ENCODE data around the gene AGFG1. TPM values are rescaled to one million over a fixed set of nuclear protein-coding genes. Genes with fewer than 3 reads are reported as not detected.
"Not testable (repeated sequence)": the region's sequence is repeated elsewhere in the genome, so short reads cannot be mapped to it uniquely, and the experiment has no call there.

Gene AGFG1
- total RNA-seq, 2 donors from 2014 or later, result 47.8 to 75.7 TPM

DNA sequence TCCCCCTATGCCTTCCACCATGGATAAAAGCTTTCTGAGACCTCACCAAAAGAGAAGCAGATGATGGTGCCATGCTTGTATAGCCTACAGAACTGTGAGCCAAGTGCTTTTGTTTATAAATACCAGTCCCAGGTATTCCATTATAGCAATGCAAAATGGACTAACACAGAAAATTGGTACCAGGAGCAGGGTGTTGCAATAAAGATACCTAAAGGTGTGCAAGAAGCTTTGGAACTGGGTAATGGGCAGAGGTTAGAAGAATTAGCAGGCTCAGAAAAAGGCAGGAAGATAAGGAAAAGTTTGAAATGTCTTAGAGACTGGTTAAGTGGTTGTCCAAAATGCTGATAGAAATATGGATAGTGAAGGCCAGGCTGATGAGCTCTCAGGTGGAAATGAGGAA, 110.4 kb downstream of the AGFG1 start:
- H3K27me3 ChIP-seq, result no peaks in the 10 kb centered on the region
- no peak overlapping the region for H3K27ac ChIP-seq
- no peaks in the 10 kb centered on the region for H3K4me1 ChIP-seq
- no peak for TF ChIP-seq CTCF (IDR thresholded peaks at IDR 0.05)
- H3K9me3 ChIP-seq, result peaks cover 0 to 17% of the 10 kb centered on the region in 2 donors
- DNase-seq (ENCODE audit: low spot score), result no peak
- no peak overlapping the region for H3K4me3 ChIP-seq
- no peaks in the 10 kb centered on the region for H3K36me3 ChIP-seq

DNA sequence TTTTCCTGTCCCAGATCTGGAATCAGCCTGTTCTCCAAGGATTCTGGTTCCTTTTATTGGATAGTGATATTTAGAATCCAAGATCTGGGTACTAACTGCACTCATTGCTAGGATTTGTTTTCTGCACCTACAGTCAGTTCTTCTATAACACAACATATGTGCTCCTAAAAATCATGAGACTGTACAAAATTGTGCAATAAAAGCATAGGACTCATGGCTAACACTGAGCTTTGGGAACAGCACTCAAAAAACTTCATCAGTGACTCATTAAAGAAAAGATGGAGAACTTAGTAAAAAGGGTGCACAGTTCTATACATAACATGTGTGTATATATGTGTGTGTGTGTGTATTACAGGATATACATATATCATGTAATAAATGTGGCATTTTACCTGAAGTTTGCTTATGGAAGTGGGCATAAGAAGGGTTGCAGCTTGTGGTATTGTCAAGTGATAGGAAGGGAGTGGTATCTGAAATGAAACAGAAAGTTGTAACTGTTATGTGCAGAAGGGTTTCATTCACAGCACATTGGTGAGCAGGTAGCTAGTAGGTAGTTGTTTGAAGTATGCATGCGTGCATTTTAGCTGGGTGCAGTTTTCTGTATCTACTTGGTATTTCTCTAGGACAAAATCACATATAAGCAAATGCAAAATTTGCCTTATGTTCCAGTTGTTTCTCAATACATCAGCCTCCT, 120.9 kb downstream of the AGFG1 start:
- Histone ChIP-seq H3K27ac (no peak overlapping the region), H3K4me3 (no peak overlapping the region), H3K9me3 (peaks cover 0 to 5% of the 10 kb centered on the region in 2 donors), H3K27me3 (no peaks in the 10 kb centered on the region), H3K36me3 (no peaks in the 10 kb centered on the region), H3K4me1 (no peaks in the 10 kb centered on the region)
- no peak for TF ChIP-seq CTCF (IDR thresholded peaks at IDR 0.05)
- no peak for DNase-seq (ENCODE audit: low spot score)

GRCh38 chr2:227595797-227596196, 123.8 kb downstream of the AGFG1 start:
- H3K9me3 ChIP-seq, result no peaks in the 10 kb centered on the region
- H3K27ac ChIP-seq, result no peak overlapping the region
- no peak for TF ChIP-seq CTCF (IDR thresholded peaks at IDR 0.05)
- H3K36me3 ChIP-seq, result no peaks in the 10 kb centered on the region
- H3K4me3 ChIP-seq, result no peak overlapping the region
- DNase-seq (ENCODE audit: low spot score), result no peak
- no peaks in the 10 kb centered on the region for H3K27me3 ChIP-seq
- H3K4me1 ChIP-seq, result no peaks in the 10 kb centered on the region

DNA sequence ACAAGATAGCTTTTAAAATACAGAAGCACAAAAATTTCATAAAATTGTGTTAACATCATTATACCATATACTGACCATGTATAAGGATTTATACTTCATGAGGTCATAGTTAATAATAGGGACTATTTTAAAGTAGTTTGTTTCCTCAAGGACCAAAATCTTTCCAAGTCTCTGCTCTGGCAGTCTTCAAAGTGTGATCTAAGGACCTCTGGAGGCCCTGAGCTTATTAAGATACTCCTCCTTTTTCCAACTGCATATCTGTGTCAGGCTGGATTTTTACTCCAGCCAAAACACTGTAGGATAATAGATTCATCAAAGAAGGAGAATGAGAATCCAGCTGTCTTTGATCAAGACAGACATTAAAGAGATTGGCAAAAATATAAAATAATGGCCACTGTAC, 125.1 kb downstream of the AGFG1 start:
- no peak for DNase-seq (ENCODE audit: low spot score)
- Histone ChIP-seq H3K4me1 (no peaks in the 10 kb centered on the region), H3K4me3 (no peak overlapping the region), H3K27ac (no peak overlapping the region), H3K9me3 (no peaks in the 10 kb centered on the region), H3K36me3 (no peaks in the 10 kb centered on the region), H3K27me3 (no peaks in the 10 kb centered on the region)
- no peak for TF ChIP-seq CTCF (IDR thresholded peaks at IDR 0.05)

- no peak overlapping the region for H3K4me3 ChIP-seq
- DNase-seq (ENCODE audit: low spot score), result no peak
- H3K9me3 ChIP-seq, result no peaks in the 10 kb centered on the region
- no peak overlapping the region for H3K27ac ChIP-seq
- no peaks in the 10 kb centered on the region for H3K4me1 ChIP-seq
- no peaks in the 10 kb centered on the region for H3K36me3 ChIP-seq
- no peaks in the 10 kb centered on the region for H3K27me3 ChIP-seq
- TF ChIP-seq CTCF (IDR thresholded peaks at IDR 0.05), result no peak
Measured at GRCh38 chr2:227597998-227598397, 126.0 kb downstream of the AGFG1 start.

DNA sequence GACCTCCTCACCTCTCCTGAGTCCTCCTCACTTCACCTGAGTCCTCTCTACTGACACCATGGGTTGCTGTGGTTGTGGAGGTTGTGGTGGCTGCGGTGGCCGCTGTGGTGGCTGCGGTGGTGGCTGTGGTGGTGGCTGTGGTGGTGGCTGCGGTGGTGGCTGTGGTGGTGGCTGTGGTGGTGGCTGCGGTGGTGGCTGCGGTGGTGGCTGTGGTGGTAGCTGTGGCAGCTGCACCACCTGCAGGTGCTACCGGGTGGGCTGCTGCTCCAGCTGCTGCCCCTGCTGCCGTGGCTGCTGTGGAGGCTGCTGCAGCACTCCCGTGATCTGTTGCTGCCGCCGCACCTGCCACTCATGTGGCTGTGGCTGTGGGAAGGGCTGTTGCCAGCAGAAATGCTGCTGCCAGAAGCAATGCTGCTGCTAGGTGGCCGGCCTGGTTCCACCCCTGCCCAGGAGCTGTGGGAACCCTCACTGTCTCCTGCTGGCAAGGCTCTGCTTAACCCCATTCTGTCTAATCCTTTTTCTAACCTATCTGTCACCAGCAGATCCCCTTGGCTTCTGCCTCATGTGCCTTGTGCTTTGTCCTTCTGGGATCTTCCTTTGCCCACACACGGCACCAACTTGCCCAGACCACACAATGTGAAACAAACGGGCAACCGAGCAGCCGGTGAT, 127.0 kb downstream of the AGFG1 start, which contains the start of gene SCYGR2:
Gene SCYGR2 (plus strand): TSS at position 59 of the 669 bp plus-strand sequence. CDS start 0 bp downstream, at position 59.
- H3K36me3 ChIP-seq; H3K9me3 ChIP-seq; H3K4me3 ChIP-seq; DNase-seq (ENCODE audit: low spot score); H3K27me3 ChIP-seq; H3K27ac ChIP-seq; H3K4me1 ChIP-seq: not testable (repeated sequence)

Measured in right atrium auricular region (tissue), 2 donors.